HUES6 (cell line): ENCODE measurements around the gene SACM1L.

Experiments
- H3K27ac ChIP-seq: 2 replicates; pipeline ENCODE4 v1.7.0; 2013; ENCODE audit warnings: low read depth, mild to moderate bottlenecking, low read length, inconsistent platforms
- H3K27me3 ChIP-seq: 2 replicates; pipeline ENCODE4 v1.6.1; 2013; ENCODE audit warnings: low read length; ENCODE audit not compliant: control insufficient read depth, insufficient read depth
- H3K36me3 ChIP-seq: 2 replicates; pipeline ENCODE4 v1.6.1; 2013; ENCODE audit warnings: low read length; ENCODE audit not compliant: control insufficient read depth, insufficient read depth
- H3K4me1 ChIP-seq: 2 replicates; pipeline ENCODE4 v1.6.1; 2013; ENCODE audit warnings: low read length; ENCODE audit not compliant: control insufficient read depth, insufficient read depth
- H3K4me3 ChIP-seq: 2 replicates; pipeline ENCODE4 v1.5.1; 2013; ENCODE audit warnings: low read depth, low read length
- H3K9ac ChIP-seq: one replicate; pipeline ENCODE4 v1.6.1; 2013; ENCODE audit warnings: mild to moderate bottlenecking, low read length
- H3K9me3 ChIP-seq: 2 replicates; pipeline ENCODE4 v1.6.1; 2013; ENCODE audit warnings: low read depth, low read length; ENCODE audit not compliant: control insufficient read depth, insufficient read depth

The SACM1L gene

GRCh38 chr3:45779746-45780735 lies 90.8 kb downstream of the SACM1L start:
- peaks cover 5% of the 10 kb centered on the region; the same call in 1 of the 2 replicates for H3K9me3 ChIP-seq
- H3K9ac ChIP-seq, result no peak overlapping the region
- no peak overlapping the region for H3K27ac ChIP-seq
- peaks cover 11% of the 10 kb centered on the region; the same call in 1 of the 2 replicates for H3K27me3 ChIP-seq
- H3K4me1 ChIP-seq, result peaks cover 14% of the 10 kb centered on the region
- no peaks in the 10 kb centered on the region for H3K36me3 ChIP-seq
- H3K4me3 ChIP-seq, result no peak overlapping the region

GRCh38 chr3:45781271-45781670 lies 92.1 kb downstream of the SACM1L start:
- peaks cover 12% of the 10 kb centered on the region for H3K4me1 ChIP-seq
- H3K27me3 ChIP-seq, result peaks cover 11% of the 10 kb centered on the region; the same call in 1 of the 2 replicates
- peaks cover 5% of the 10 kb centered on the region; the same call in 1 of the 2 replicates for H3K9me3 ChIP-seq
- H3K4me3 ChIP-seq, result no peak overlapping the region
- no peaks in the 10 kb centered on the region for H3K36me3 ChIP-seq
- no peak overlapping the region for H3K9ac ChIP-seq
- H3K27ac ChIP-seq, result no peak overlapping the region

- no peak overlapping the region for H3K4me3 ChIP-seq
- no peak overlapping the region for H3K9ac ChIP-seq
- H3K4me1 ChIP-seq, result peaks cover 6% of the 10 kb centered on the region; the same call in 1 of the 2 replicates
- H3K9me3 ChIP-seq, result peaks cover 5% of the 10 kb centered on the region; the same call in 1 of the 2 replicates
- no peaks in the 10 kb centered on the region for H3K36me3 ChIP-seq
- peaks cover 11% of the 10 kb centered on the region; the same call in 1 of the 2 replicates for H3K27me3 ChIP-seq
- no peak overlapping the region for H3K27ac ChIP-seq
These were observed 92.6 kb downstream of the SACM1L start for GRCh38 chr3:45781841-45782240.

GRCh38 chr3:45782381-45782780 lies 93.2 kb downstream of the SACM1L start:
- no peak overlapping the region for H3K4me3 ChIP-seq
- no peak overlapping the region for H3K9ac ChIP-seq
- H3K9me3 ChIP-seq, result peaks cover 5% of the 10 kb centered on the region; the same call in 1 of the 2 replicates
- H3K36me3 ChIP-seq, result no peaks in the 10 kb centered on the region
- no peak overlapping the region for H3K27ac ChIP-seq
- H3K4me1 ChIP-seq, result 0 out of 2 replicates have a peak, but pooled peaks cover 3% of the 10 kb centered on the region
- peaks cover 11% of the 10 kb centered on the region; the same call in 1 of the 2 replicates for H3K27me3 ChIP-seq

GRCh38 chr3:45783667-45784066 lies 94.5 kb downstream of the SACM1L start:
- H3K9ac ChIP-seq, result no peak overlapping the region
- H3K4me1 ChIP-seq, result 0 out of 2 replicates have a peak, but pooled peaks cover 3% of the 10 kb centered on the region
- H3K27me3 ChIP-seq, result peaks cover 11% of the 10 kb centered on the region; the same call in 1 of the 2 replicates
- H3K4me3 ChIP-seq, result no peak overlapping the region
- H3K36me3 ChIP-seq, result no peaks in the 10 kb centered on the region
- H3K27ac ChIP-seq, result no peak overlapping the region
- H3K9me3 ChIP-seq, result peaks cover 5% of the 10 kb centered on the region; the same call in 1 of the 2 replicates

- peaks cover 9% of the 10 kb centered on the region; the same call in 1 of the 2 replicates for H3K27me3 ChIP-seq
- peaks cover 2% of the 10 kb centered on the region; the same call in 1 of the 2 replicates for H3K4me1 ChIP-seq
- no peaks in the 10 kb centered on the region for H3K36me3 ChIP-seq
- H3K27ac ChIP-seq, result no peak overlapping the region
- no peak overlapping the region for H3K4me3 ChIP-seq
- no peak overlapping the region for H3K9ac ChIP-seq
- H3K9me3 ChIP-seq, result peaks cover 8% of the 10 kb centered on the region
These were observed 96.5 kb downstream of the SACM1L start for GRCh38 chr3:45785605-45786150.

- H3K36me3 ChIP-seq, result no peaks in the 10 kb centered on the region
These were observed 97.8 kb downstream of the SACM1L start for GRCh38 chr3:45786801-45787495.

GRCh38 chr3:45787551-45787950 lies 98.4 kb downstream of the SACM1L start:
- H3K9ac ChIP-seq, result no peak overlapping the region
- H3K9me3 ChIP-seq, result peaks cover 8% of the 10 kb centered on the region
- no peak overlapping the region for H3K4me3 ChIP-seq
- H3K4me1 ChIP-seq, result peaks cover 5% of the 10 kb centered on the region; the same call in 1 of the 2 replicates
- H3K27ac ChIP-seq, result no peak overlapping the region
- H3K27me3 ChIP-seq, result peaks cover 12% of the 10 kb centered on the region; the same call in 1 of the 2 replicates
- no peaks in the 10 kb centered on the region for H3K36me3 ChIP-seq

More at GRCh38 chr3:45786801-45787495, 97.8 kb downstream of the SACM1L start:
- Histone ChIP-seq H3K27me3 (peaks cover 12% of the 10 kb centered on the region; the same call in 1 of the 2 replicates), H3K27ac (no peak overlapping the region), H3K4me1 (peaks cover 5% of the 10 kb centered on the region; the same call in 1 of the 2 replicates), H3K4me3 (no peak overlapping the region), H3K9me3 (peaks cover 8% of the 10 kb centered on the region), H3K9ac (no peak overlapping the region)

- peaks cover 8% of the 10 kb centered on the region for H3K9me3 ChIP-seq
- no peak overlapping the region for H3K4me3 ChIP-seq
- no peak overlapping the region for H3K27ac ChIP-seq
- H3K9ac ChIP-seq, result no peak overlapping the region
- peaks cover 27% of the 10 kb centered on the region for H3K27me3 ChIP-seq
- H3K36me3 ChIP-seq, result no peaks in the 10 kb centered on the region
- peaks cover 5% of the 10 kb centered on the region; the same call in 1 of the 2 replicates for H3K4me1 ChIP-seq
These were observed 100.1 kb downstream of the SACM1L start for GRCh38 chr3:45789235-45789812.

GRCh38 chr3:45790596-45790995 lies 101.4 kb downstream of the SACM1L start:
- H3K36me3 ChIP-seq, result no peaks in the 10 kb centered on the region
- peaks cover 3% of the 10 kb centered on the region; the same call in 1 of the 2 replicates for H3K9me3 ChIP-seq
- H3K4me1 ChIP-seq, result peaks cover 5% of the 10 kb centered on the region; the same call in 1 of the 2 replicates
- H3K4me3 ChIP-seq, result no peak overlapping the region
- no peak overlapping the region for H3K9ac ChIP-seq
- peaks cover 40% of the 10 kb centered on the region for H3K27me3 ChIP-seq
- no peak overlapping the region for H3K27ac ChIP-seq
